Body of pancreas (tissue), 4 donors: Measurements from ENCODE around the gene SCRN2. TPM values are rescaled to one million over a fixed set of nuclear protein-coding genes. Genes with fewer than 3 reads are reported as not detected.

Source experiments
- ATAC-seq: fragments of 150-250 bp; one replicate; pipeline ENCODE4 v1.9.1; 2016
- DNase-seq, 4 donors: peaks; one replicate each; pipeline ENCODE4 v3.0.0-alpha.2; 2019
- H3K27ac ChIP-seq, 4 donors: fragments of 200-600 bp; sonication (generic); 1 replicate in 3 of 4; 2 replicates in 1 of 4; pipeline versions ENCODE4 v1.5.1 to v1.6.1; 2016 to 2019; ENCODE audit warnings: mild to moderate bottlenecking in 1 of 4, mixed read lengths in 1 of 4, moderate library complexity in 1 of 4
- H3K27me3 ChIP-seq, 2 donors: fragments of 200-600 bp; sonication (generic); one replicate each; pipeline ENCODE4 v1.6.0; 2016; ENCODE audit warnings: mild to moderate bottlenecking in 1 of 2
- H3K36me3 ChIP-seq, 2 donors: fragments of 200-600 bp; sonication (generic); replicated peaks in 1 of 2; 2 replicates each; pipeline ENCODE4 v1.5.1; 2016; ENCODE audit warnings: low read depth in 2 of 2; ENCODE audit not compliant: insufficient read depth in 1 of 2
- H3K4me1 ChIP-seq: fragments of 200-600 bp; sonication (generic); one replicate; pipeline ENCODE4 v1.6.0; 2016
- H3K4me3 ChIP-seq, 2 donors: fragments of 200-600 bp; sonication (generic); 1 replicate in 1 of 2; 2 replicates in 1 of 2; pipeline ENCODE4 v1.5.1; 2016 to 2019
- H3K9me3 ChIP-seq, 3 donors: fragments of 200-600 bp; sonication (generic); 1 replicate in 2 of 3; 2 replicates in 1 of 3; pipeline ENCODE4 v1.5.1; 2016
- CTCF ChIP-seq, 7 experiments: fragments of 450-650 bp in 4 of 7; fragments of 200-600 bp in 3 of 7; sonication (generic) in 3 of 7; IDR thresholded peaks; one replicate each; pipeline ENCODE4 v1.5.1; 2016 to 2019; ENCODE audit warnings: antibody characterized with exemption in 7 of 7
- POLR2A ChIP-seq, 3 donors: fragments of 450-650 bp; IDR thresholded peaks; one replicate each; pipeline ENCODE4 v1.6.1; 2016; ENCODE audit warnings: antibody characterized with exemption in 3 of 3, mild to moderate bottlenecking in 2 of 3
- WGBS, 2 donors: methylation state at CpG; one replicate each; pipeline ENCODE4 v1.1.5; 2017; 5-methylcytosine and 5-hydroxymethylcytosine counted together
- intact Hi-C: fragments of 100-400 bp; cut with DNase I; formaldehyde crosslinking; loops from one replicate; pipeline ENCODE4 v1.15.1; 2023
- total RNA-seq, 2 donors: library from RNA; depleted of rRNA; stranded (reverse); fragments of >200 nt; gene quantifications; one replicate each; pipeline ENCODE4 v1.1.0, GENCODE V29; 2016

Gene SCRN2
- total RNA-seq, 2 donors from 2014 or later, result 37.2 to 45.7 TPM

- Histone ChIP-seq H3K27ac (peak overlapping the region; percentile 77 to 87 (median 82)), H3K9me3 (no peaks in the 10 kb centered on the region), H3K27me3 (no peaks in the 10 kb centered on the region), H3K36me3 (peaks cover 10 to 31% of the 10 kb centered on the region in 2 donors), H3K4me3 (no peak overlapping the region), H3K4me1 (peaks cover 52% of the 10 kb centered on the region)
- TF ChIP-seq CTCF (IDR thresholded peaks at IDR 0.05), result no peak
- no peak for TF ChIP-seq POLR2A (IDR thresholded peaks at IDR 0.05)
- 65 to 68% methylated on average over 17 to 18 of the region's 18 CpGs for WGBS, 2 donors
- intact Hi-C loops, result no loop called here
- no peak for ATAC-seq
- peak in 3 of 4 donors; percentile 25 to 61 (median 45) for DNase-seq
These were observed 28.7 kb downstream of the SCRN2 start for GRCh38 chr17:47812146-47812920.

- Histone ChIP-seq H3K27ac (peak overlapping the region; percentile 77 to 87 (median 82)), H3K4me1 (peaks cover 52% of the 10 kb centered on the region), H3K27me3 (no peaks in the 10 kb centered on the region), H3K4me3 (no peak overlapping the region), H3K36me3 (peaks cover 6 to 30% of the 10 kb centered on the region in 2 donors), H3K9me3 (no peaks in the 10 kb centered on the region)
- intact Hi-C loops, result no loop called here
- no peak for DNase-seq
- ATAC-seq, result no peak
- no peak for TF ChIP-seq POLR2A (IDR thresholded peaks at IDR 0.05)
- no peak for TF ChIP-seq CTCF (IDR thresholded peaks at IDR 0.05)
- WGBS, 2 donors, result 41 to 44% methylated on average over 7 of the region's 7 CpGs
These were observed 29.4 kb downstream of the SCRN2 start for GRCh38 chr17:47811709-47812108.

GRCh38 chr17:47810901-47811635 is 30.0 kb downstream of the SCRN2 start:
- peak overlapping the region; percentile 77 to 87 (median 82) for H3K27ac ChIP-seq

GRCh38 chr17:47810200-47810821 is 30.8 kb downstream of the SCRN2 start:
- peaks cover 0 to 20% of the 10 kb centered on the region in 2 donors for H3K36me3 ChIP-seq
- TF ChIP-seq POLR2A (IDR thresholded peaks at IDR 0.05), result no peak
- TF ChIP-seq CTCF (IDR thresholded peaks at IDR 0.05), result no peak
- DNase-seq (peak; percentile 88 to 94 (median 90)), ATAC-seq (peak; percentile 94)
- peaks cover 52% of the 10 kb centered on the region for H3K4me1 ChIP-seq
- H3K9me3 ChIP-seq, result no peaks in the 10 kb centered on the region
- no peak overlapping the region for H3K4me3 ChIP-seq
- intact Hi-C loops, result no loop called here
- WGBS, 2 donors, result 13 to 15% methylated on average over 10 of the region's 10 CpGs
- no peaks in the 10 kb centered on the region for H3K27me3 ChIP-seq
- peak overlapping the region; percentile 77 to 87 (median 82) for H3K27ac ChIP-seq

More at GRCh38 chr17:47810901-47811635, 30.0 kb downstream of the SCRN2 start:
- peak; percentile 47 to 67 (median 61) for DNase-seq
- ATAC-seq, result no peak
- peaks cover 52% of the 10 kb centered on the region for H3K4me1 ChIP-seq
- H3K4me3 ChIP-seq, result no peak overlapping the region
- intact Hi-C loops, result no loop called here
- no peaks in the 10 kb centered on the region for H3K9me3 ChIP-seq
- no peaks in the 10 kb centered on the region for H3K27me3 ChIP-seq
- TF ChIP-seq CTCF (IDR thresholded peaks at IDR 0.05) (no peak), POLR2A (IDR thresholded peaks at IDR 0.05) (no peak)
- WGBS, 2 donors, result 30 to 36% methylated on average over 9 of the region's 9 CpGs
- H3K36me3 ChIP-seq, result peaks cover 0 to 25% of the 10 kb centered on the region in 2 donors
